ENCODE results near the gene EIF1.

Gene EIF1

GRCh38 chr17:41735744-41736143, 47.1 kb downstream of the EIF1 start:
- no peak for DNase-seq (ENCODE audit: low read depth, low spot score)

GRCh38 chr17:41736983-41737679, 48.4 kb downstream of the EIF1 start:
- no peak for DNase-seq (ENCODE audit: low read depth, low spot score)

- no peak for DNase-seq (ENCODE audit: low read depth, low spot score)
Observed at GRCh38 chr17:41737680-41738023, 49.0 kb downstream of the EIF1 start.

GRCh38 chr17:41738077-41738800, 49.6 kb downstream of the EIF1 start:
- peak; percentile 96 for DNase-seq (ENCODE audit: low read depth, low spot score)

GRCh38 chr17:41738801-41739112, 50.1 kb downstream of the EIF1 start:
- DNase-seq (ENCODE audit: low read depth, low spot score): no peak

- no peak for DNase-seq (ENCODE audit: low read depth, low spot score)
Observed at GRCh38 chr17:41739661-41740352, 51.1 kb downstream of the EIF1 start.

GRCh38 chr17:41740506-41740905, 51.8 kb downstream of the EIF1 start:
- DNase-seq (ENCODE audit: low read depth, low spot score): no peak

GRCh38 chr17:41741709-41742108, 53.0 kb downstream of the EIF1 start:
- DNase-seq (ENCODE audit: low read depth, low spot score): no peak
